AG04450 (cell line): ENCODE measurements around the gene SLC25A38. TPM values are rescaled to one million over a fixed set of nuclear protein-coding genes. Genes with fewer than 3 reads are reported as not detected.

Experiments used
- CTCF ChIA-PET: fragments of 300-600, 350-600 bp; formaldehyde crosslinking; extraction: SDS; loops from one replicate; lab custom pipeline; 2022; ENCODE audit warnings: antibody characterized with exemption, inconsistent platforms; lab: Charles Lee
- POLR2A ChIA-PET: fragments of 350-600 bp; formaldehyde crosslinking; extraction: SDS; loops from one replicate; lab custom pipeline; 2021; ENCODE audit warnings: antibody characterized with exemption, inconsistent platforms; lab: Yijun Ruan, JAX
- DNase-seq: peaks from one replicate; pipeline ENCODE4 v3.0.0-alpha.2; 2011; ENCODE audit warnings: low read depth, low spot score
- H3K27ac ChIP-seq: one replicate; pipeline ENCODE4 v1.5.1; 2012; ENCODE audit warnings: low read depth, low read length, control low read depth
- H3K27me3 ChIP-seq: one replicate; pipeline ENCODE4 v1.6.0; 2012; ENCODE audit warnings: low read length; ENCODE audit not compliant: control insufficient read depth, insufficient read depth
- H3K4me3 ChIP-seq: 2 replicates; pipeline ENCODE4 v1.5.1; 2011; ENCODE audit warnings: mild to moderate bottlenecking, low read depth, low read length, control low read depth
- H3K9me3 ChIP-seq: 2 replicates; pipeline ENCODE4 v1.5.1; 2012; ENCODE audit warnings: low read length; ENCODE audit not compliant: control insufficient read depth, insufficient read depth
- polyA plus RNA-seq: library from polyadenylated mRNA; depleted of rRNA; stranded (reverse); fragments of >200 nt; gene quantifications from 2 replicates; pipeline ENCODE4 v1.2.3, GENCODE V29; 2011
- TF ChIP-seq, protein P1 (sequence below): IDR thresholded peaks from 2 replicates; pipeline ENCODE4 v1.5.1; 2011; ENCODE audit warnings: low read depth, low read length, control low read depth, inconsistent platforms

The SLC25A38 gene
- polyA plus RNA-seq, 1 experiment: 33.1 TPM

DNA sequence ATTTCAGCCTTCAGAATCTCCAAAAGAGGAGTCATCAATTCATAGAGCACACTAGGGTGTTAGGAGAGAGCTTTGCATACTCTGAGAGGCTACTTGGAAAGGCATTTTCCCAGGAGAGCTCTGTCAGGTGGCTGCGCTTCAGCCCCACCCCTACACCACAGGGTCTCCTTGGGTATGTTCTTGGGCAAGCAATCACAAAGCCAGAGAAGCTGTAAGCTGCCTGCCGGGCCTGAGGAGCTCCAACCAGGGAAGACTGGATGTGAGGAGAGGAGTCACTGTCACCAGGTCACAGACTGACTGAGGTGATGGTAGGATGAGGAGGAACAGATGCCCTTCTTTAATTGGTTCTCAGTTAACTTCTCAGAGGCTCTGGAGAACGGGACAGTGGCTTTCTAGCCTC is 13.5 kb downstream of the SLC25A38 start:
- no peaks in the 10 kb centered on the region for H3K27me3 ChIP-seq
- DNase-seq: no peak
- no peaks in the 10 kb centered on the region for H3K9me3 ChIP-seq
- TF ChIP-seq, protein P1, sequence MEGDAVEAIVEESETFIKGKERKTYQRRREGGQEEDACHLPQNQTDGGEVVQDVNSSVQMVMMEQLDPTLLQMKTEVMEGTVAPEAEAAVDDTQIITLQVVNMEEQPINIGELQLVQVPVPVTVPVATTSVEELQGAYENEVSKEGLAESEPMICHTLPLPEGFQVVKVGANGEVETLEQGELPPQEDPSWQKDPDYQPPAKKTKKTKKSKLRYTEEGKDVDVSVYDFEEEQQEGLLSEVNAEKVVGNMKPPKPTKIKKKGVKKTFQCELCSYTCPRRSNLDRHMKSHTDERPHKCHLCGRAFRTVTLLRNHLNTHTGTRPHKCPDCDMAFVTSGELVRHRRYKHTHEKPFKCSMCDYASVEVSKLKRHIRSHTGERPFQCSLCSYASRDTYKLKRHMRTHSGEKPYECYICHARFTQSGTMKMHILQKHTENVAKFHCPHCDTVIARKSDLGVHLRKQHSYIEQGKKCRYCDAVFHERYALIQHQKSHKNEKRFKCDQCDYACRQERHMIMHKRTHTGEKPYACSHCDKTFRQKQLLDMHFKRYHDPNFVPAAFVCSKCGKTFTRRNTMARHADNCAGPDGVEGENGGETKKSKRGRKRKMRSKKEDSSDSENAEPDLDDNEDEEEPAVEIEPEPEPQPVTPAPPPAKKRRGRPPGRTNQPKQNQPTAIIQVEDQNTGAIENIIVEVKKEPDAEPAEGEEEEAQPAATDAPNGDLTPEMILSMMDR: no peak
- no peak overlapping the region for H3K4me3 ChIP-seq
- no peak overlapping the region for H3K27ac ChIP-seq
- ChIA-PET POLR2A (no interaction called here), CTCF (interaction anchor here (0.7 to 1.6 kb wide), 3 partner anchors 8 to 18 kb away, joined by 3 to 12 read pairs (median 4); partner anchors contain the start of gene RPSA)

DNA sequence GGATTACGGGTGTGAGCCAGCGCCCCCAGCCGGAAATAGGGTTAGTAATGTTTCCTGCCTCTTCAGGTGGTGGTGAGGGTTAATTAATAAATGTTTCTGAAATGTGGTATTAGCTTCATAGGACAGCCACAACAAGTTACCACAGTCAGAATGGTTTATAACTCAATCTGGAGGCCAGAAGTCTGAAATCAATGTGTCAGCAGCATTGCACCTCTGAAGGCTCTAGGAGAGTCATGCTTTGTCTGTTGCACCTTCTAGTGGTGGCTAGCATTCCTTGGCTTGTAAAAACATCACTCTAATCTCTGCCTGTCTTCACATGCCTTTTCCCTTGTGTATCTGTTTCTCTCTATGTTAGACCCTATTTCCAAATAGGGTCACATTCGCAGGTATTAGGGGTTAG is 15.5 kb downstream of the SLC25A38 start:
- H3K4me3 ChIP-seq: no peak overlapping the region
- no peak for DNase-seq
- POLR2A ChIA-PET: no interaction called here
- H3K9me3 ChIP-seq: no peaks in the 10 kb centered on the region
- no peak overlapping the region for H3K27ac ChIP-seq
- CTCF ChIA-PET: no interaction called here
- no peaks in the 10 kb centered on the region for H3K27me3 ChIP-seq
- TF ChIP-seq, protein P1: no peak

DNA sequence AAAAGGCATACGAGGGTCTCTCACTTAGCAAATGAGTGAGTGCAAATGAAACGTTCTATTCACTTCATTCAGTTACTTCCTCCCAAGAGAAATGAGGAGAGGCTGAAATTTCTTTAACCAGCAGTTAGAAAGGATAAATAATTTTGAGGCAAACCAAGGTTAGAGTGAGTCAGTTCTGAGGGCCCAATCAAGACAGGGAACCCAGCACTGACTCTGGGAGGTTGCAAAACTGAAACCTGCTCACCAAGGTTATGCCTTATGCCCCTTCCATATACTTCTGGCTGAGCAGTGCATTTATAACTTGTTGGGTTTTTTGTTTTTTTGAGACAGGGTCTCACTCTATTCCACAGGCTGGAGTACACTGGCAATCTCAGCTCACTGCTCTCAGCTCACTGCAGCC is 18.8 kb downstream of the SLC25A38 start:
- no peak for DNase-seq
- H3K9me3 ChIP-seq: no peaks in the 10 kb centered on the region
- TF ChIP-seq, protein P1: no peak
- H3K27me3 ChIP-seq: no peaks in the 10 kb centered on the region
- ChIA-PET CTCF (interaction anchor here (1.2 kb wide), 1 partner anchor 46 kb away, joined by 3 read pairs; no protein-coding TSS in a partner anchor), POLR2A (no interaction called here)
- no peak overlapping the region for H3K27ac ChIP-seq
- H3K4me3 ChIP-seq: no peak overlapping the region

DNA sequence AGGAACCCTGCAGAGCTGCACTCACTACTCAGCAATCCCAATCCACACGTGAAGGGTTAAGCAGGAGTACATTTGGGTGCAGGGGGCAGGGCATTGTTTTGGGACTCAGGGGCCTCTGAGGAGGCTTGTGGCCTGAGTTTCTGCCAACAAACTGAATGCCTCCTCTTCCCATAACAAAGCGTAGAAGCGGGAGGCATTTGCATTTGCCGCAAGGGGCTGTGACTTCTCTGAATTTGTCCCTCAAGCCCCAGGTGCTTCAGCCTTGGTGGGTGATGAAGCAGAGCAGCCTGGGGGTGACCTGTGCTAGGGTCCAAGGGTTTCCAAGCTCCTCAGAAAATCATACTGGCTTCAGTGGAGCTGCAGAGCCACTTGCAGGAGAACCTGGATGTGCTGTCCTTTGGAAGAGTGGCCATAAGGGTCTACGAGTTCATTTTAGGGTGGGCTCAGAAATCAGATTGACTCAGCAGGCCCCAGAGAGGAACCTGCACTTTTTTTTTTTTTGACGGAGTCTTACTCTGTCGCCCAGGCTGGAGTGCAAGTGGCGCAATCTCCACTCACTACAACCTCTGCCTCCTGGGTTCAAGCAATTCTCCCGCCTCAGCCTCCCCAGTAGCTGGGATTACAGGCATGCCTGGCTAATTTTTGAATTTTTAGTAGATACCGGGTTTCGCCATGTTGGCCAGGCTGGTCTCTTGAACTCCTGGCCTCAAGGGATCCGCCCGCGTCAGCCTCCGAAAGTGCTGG is 21.9 kb downstream of the SLC25A38 start:
- no peak for DNase-seq
- Histone ChIP-seq H3K9me3 (no peaks in the 10 kb centered on the region), H3K27ac (no peak overlapping the region), H3K27me3 (no peaks in the 10 kb centered on the region), H3K4me3 (no peak overlapping the region)
- CTCF ChIA-PET: interaction anchor here (0.7 to 2.8 kb wide), 3 partner anchors 8 to 117 kb away, joined by 3 to 12 read pairs (median 3); no protein-coding TSS in a partner anchor
- POLR2A ChIA-PET: no interaction called here
- TF ChIP-seq, protein P1: no peak

DNA sequence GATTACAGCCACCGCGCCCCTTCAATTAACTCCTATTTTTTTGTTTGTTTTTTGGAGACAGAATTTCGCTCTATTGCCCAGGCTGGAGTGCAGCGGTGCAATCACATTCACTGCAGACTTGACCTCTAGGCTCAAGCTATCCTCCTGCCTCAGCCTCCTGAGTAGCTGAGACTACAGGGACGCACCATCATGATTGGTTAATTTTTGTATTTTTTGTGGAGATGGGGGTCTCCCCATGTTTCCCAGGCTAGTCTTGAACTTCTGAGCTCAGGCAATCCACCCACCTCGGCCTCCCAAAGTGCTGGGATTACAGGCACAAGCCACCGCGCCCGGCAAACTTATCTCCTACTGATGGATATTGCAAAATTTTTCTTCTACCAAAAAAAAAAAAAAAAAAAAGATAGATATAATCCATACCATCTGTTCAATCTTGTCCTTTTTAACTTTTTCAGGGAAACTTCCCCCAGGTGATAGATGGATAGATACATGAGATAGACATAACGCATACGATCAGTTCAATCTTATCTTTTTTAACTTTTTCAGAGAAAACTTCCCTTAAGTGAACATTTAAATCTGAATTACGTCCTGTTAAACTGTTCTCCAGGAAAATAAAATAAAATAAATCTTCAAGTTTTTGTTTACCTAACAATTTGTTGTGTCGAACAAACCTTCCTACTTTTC is 22.7 kb downstream of the SLC25A38 start:
- peak overlapping the region; percentile 80 for H3K27ac ChIP-seq
- POLR2A ChIA-PET: interaction anchor here (0.7 to 1.7 kb wide), 4 partner anchors 8 to 259 kb away, joined by 3 to 12 read pairs (median 3); no protein-coding TSS in a partner anchor

More for the DNA sequence above, 22.7 kb downstream of the SLC25A38 start:
- peak overlapping the region; percentile 85 for H3K4me3 ChIP-seq
- H3K9me3 ChIP-seq: no peaks in the 10 kb centered on the region
- TF ChIP-seq, protein P1: no peak
- DNase-seq: no peak
- no peaks in the 10 kb centered on the region for H3K27me3 ChIP-seq
- CTCF ChIA-PET: interaction anchor here (0.7 to 2.8 kb wide), 5 partner anchors 9 to 118 kb away, joined by 3 to 12 read pairs (median 4); no protein-coding TSS in a partner anchor
